Measurements from ENCODE around the gene TNRC18. TPM values are rescaled to one million over a fixed set of nuclear protein-coding genes. Genes with fewer than 3 reads are reported as not detected.

The TNRC18 gene
- total and polyA plus RNA-seq, 9 of the 15 experiments (the other 6 are each of a cell fraction or from before 2014, with no cell fraction given): 0.03 to 43.2 (median 18.0) TPM

GRCh38 chr7:5422396-5423305, 983 bp downstream of the TNRC18 start (continued):
- TF ChIP-seq ZNF407 (IDR thresholded peaks at IDR 0.05; ENCODE audit: low read depth) (no peak), MLX (CRISPR knock-in tag; conservative IDR thresholded peaks at IDR 0.05) (no peak), ARNT (IDR thresholded peaks at IDR 0.05) (no peak), NR3C1 (CRISPR knock-in tag; IDR thresholded peaks at IDR 0.05) (no peak), CCNT2 (IDR thresholded peaks at IDR 0.05; ENCODE audit: borderline replicate concordance, extremely low read depth, insufficient read length, low read depth, low read length) (peak; percentile 6), ARID1B (IDR thresholded peaks at IDR 0.05) (no peak), ESRRB (CRISPR knock-in tag; IDR thresholded peaks at IDR 0.05; ENCODE audit: borderline replicate concordance) (no peak), CC2D1A (IDR thresholded peaks at IDR 0.05) (no peak), MXI1 (IDR thresholded peaks at IDR 0.05; ENCODE audit: low read depth, low read length) (no peak), ZNF589 (CRISPR knock-in tag; IDR thresholded peaks at IDR 0.05; ENCODE audit: low read depth) (no peak), SETDB1 (IDR thresholded peaks at IDR 0.05; ENCODE audit: low read length) (no peak), ZBTB34 (CRISPR knock-in tag; IDR thresholded peaks at IDR 0.05) (no peak), DMBX1 (CRISPR knock-in tag; IDR thresholded peaks at IDR 0.05; ENCODE audit: borderline replicate concordance) (no peak), SNIP1 (IDR thresholded peaks at IDR 0.05; ENCODE audit: low read depth) (peak; percentile 62; the same call in 1 of the 2 replicates), ZBTB1 (CRISPR knock-in tag; IDR thresholded peaks at IDR 0.05; ENCODE audit: borderline replicate concordance, low read depth) (no peak)
